EH (cell line): ENCODE measurements around the gene MTHFD2L.

Experiments used
- DNase-seq: peaks from one replicate; pipeline ENCODE4 v3.0.0-alpha.2; 2015; ENCODE audit warnings: low read depth

Gene MTHFD2L

GRCh38 chr4:74307170-74307569 is 149.3 kb downstream of the MTHFD2L start:
- no peak for DNase-seq

- no peak for DNase-seq
Measured at GRCh38 chr4:74308215-74308614, 150.3 kb downstream of the MTHFD2L start, which contains the start of gene EPGN. TSS of gene EPGN (plus strand) at chr4:74308470. CDS start at chr4:74308534, 64 bp downstream.

GRCh38 chr4:74309223-74309622 is 151.3 kb downstream of the MTHFD2L start:
- no peak for DNase-seq

GRCh38 chr4:74311696-74312313 is 153.9 kb downstream of the MTHFD2L start:
- peak; percentile 72 for DNase-seq

- DNase-seq = no peak
Measured at GRCh38 chr4:74314329-74314728, 156.4 kb downstream of the MTHFD2L start.

- DNase-seq = no peak
Measured at GRCh38 chr4:74314944-74315343, 157.0 kb downstream of the MTHFD2L start.

GRCh38 chr4:74315376-74315775 is 157.5 kb downstream of the MTHFD2L start:
- DNase-seq = no peak

GRCh38 chr4:74316397-74316796 is 158.5 kb downstream of the MTHFD2L start:
- DNase-seq = peak; percentile 13

GRCh38 chr4:74317616-74318246 is 159.8 kb downstream of the MTHFD2L start:
- DNase-seq = peak; percentile 6

GRCh38 chr4:74318276-74318675 is 160.4 kb downstream of the MTHFD2L start:
- no peak for DNase-seq

- peak; percentile 5 for DNase-seq
Measured at GRCh38 chr4:74319470-74319869, 161.6 kb downstream of the MTHFD2L start.

GRCh38 chr4:74320559-74321118 is 162.7 kb downstream of the MTHFD2L start:
- DNase-seq = peak; percentile 67

- no peak for DNase-seq
Measured at GRCh38 chr4:74322301-74322700, 164.4 kb downstream of the MTHFD2L start.

- DNase-seq = no peak
Measured at GRCh38 chr4:74323663-74324062, 165.7 kb downstream of the MTHFD2L start.

GRCh38 chr4:74324262-74324661 is 166.3 kb downstream of the MTHFD2L start:
- DNase-seq = no peak

GRCh38 chr4:74325886-74326285 is 168.0 kb downstream of the MTHFD2L start:
- no peak for DNase-seq

- peak; percentile 67 for DNase-seq
Measured at GRCh38 chr4:74327762-74328161, 169.8 kb downstream of the MTHFD2L start.

GRCh38 chr4:74328501-74328900 is 170.6 kb downstream of the MTHFD2L start:
- DNase-seq = peak; percentile 72

- no peak for DNase-seq
Measured at GRCh38 chr4:74329307-74329706, 171.4 kb downstream of the MTHFD2L start.

GRCh38 chr4:74330295-74330750 is 172.4 kb downstream of the MTHFD2L start:
- peak; percentile 25 for DNase-seq

- DNase-seq = no peak
Measured at GRCh38 chr4:74331252-74331651, 173.3 kb downstream of the MTHFD2L start.

- no peak for DNase-seq
Measured at GRCh38 chr4:74331944-74332343, 174.0 kb downstream of the MTHFD2L start.

- DNase-seq = no peak
Measured at GRCh38 chr4:74334636-74335035, 176.7 kb downstream of the MTHFD2L start.
